A673 (cell line): ENCODE data around the gene SFRP5. TPM values are rescaled to one million over a fixed set of nuclear protein-coding genes. Genes with fewer than 3 reads are reported as not detected.

ENCODE experiments used
- BruUV-seq: library from RNA; stranded (reverse); fragments of 400-500 nt; replicated peaks from 2 replicates; lab custom pipeline; 2021; lab: Mats Ljungman, UMichigan
- CTCF ChIA-PET: fragments of 300-600 bp; sonication (Branson Sonifier 250); formaldehyde crosslinking; loops from one replicate; lab custom pipeline; 2022; ENCODE audit warnings: antibody characterized with exemption; lab: Charles Lee
- POLR2A ChIA-PET: fragments of 300-600 bp; sonication (Branson Sonifier 250); formaldehyde crosslinking; loops from one replicate; lab custom pipeline; 2022; ENCODE audit warnings: antibody characterized with exemption; ENCODE audit not compliant: low non-redundant PET; lab: Charles Lee
- DNase-seq: peaks from one replicate; pipeline ENCODE4 v3.0.0-alpha.2; 2015; ENCODE audit warnings: low spot score
- H3K27ac ChIP-seq: fragments of 200-600 bp; sonication (generic); 2 replicates; pipeline ENCODE4 v1.5.1; 2016; ENCODE audit warnings: mixed run types, low read depth, mild to moderate bottlenecking, mixed read lengths, antibody characterized with exemption, low read length; ENCODE audit not compliant: poor library complexity, severe bottlenecking
- H3K27me3 ChIP-seq: fragments of 200-600 bp; sonication (generic); replicated peaks from 2 replicates; pipeline ENCODE4 v1.6.1; 2017; ENCODE audit warnings: mixed run types, low read depth, mild to moderate bottlenecking, mixed read lengths, antibody characterized with exemption, low read length; ENCODE audit not compliant: insufficient read depth, poor library complexity
- H3K36me3 ChIP-seq: fragments of 200-600 bp; sonication (generic); 2 replicates; pipeline ENCODE4 v1.6.1; 2016; ENCODE audit warnings: mixed run types, mild to moderate bottlenecking, mixed read lengths, antibody characterized with exemption, low read length; ENCODE audit not compliant: insufficient read depth, poor library complexity, severe bottlenecking
- H3K4me1 ChIP-seq: fragments of 200-600 bp; sonication (generic); 2 replicates; pipeline ENCODE4 v1.6.1; 2017; ENCODE audit warnings: mixed run types, mild to moderate bottlenecking, mixed read lengths, antibody characterized with exemption, low read length; ENCODE audit not compliant: insufficient read depth, poor library complexity, severe bottlenecking
- H3K4me3 ChIP-seq: fragments of 200-600 bp; sonication (generic); 2 replicates; pipeline ENCODE4 v1.5.1; 2016; ENCODE audit warnings: low read depth, mixed run types, mild to moderate bottlenecking, mixed read lengths, low read length; ENCODE audit not compliant: poor library complexity, severe bottlenecking
- H3K9me3 ChIP-seq: fragments of 200-600 bp; sonication (generic); 2 replicates; pipeline ENCODE4 v1.6.1; 2016; ENCODE audit warnings: mixed run types, low read depth, mild to moderate bottlenecking, mixed read lengths, antibody characterized with exemption, low read length; ENCODE audit not compliant: poor library complexity, severe bottlenecking
- EZH2 ChIP-seq: fragments of 200-600 bp; sonication (generic); IDR thresholded peaks from 2 replicates; pipeline ENCODE4 v1.6.1; 2017; ENCODE audit warnings: borderline replicate concordance, low read depth, mild to moderate bottlenecking, mixed read lengths, antibody characterized with exemption, low read length; ENCODE audit not compliant: poor library complexity, severe bottlenecking
- intact Hi-C: fragments of 100-400 bp; cut with micrococcal nuclease; formaldehyde crosslinking; loops from one replicate; pipeline ENCODE4 v1.10.0; 2022; ENCODE audit not compliant: unreplicated experiment
- total RNA-seq: library from RNA; stranded (reverse); gene quantifications from 2 replicates; pipeline ENCODE4 v1.2.3, GENCODE V29; 2021
- TF ChIP-seq, protein P1 (sequence below): fragments of 300-800, 200-600 bp; sonication (generic); conservative IDR thresholded peaks from 2 replicates; pipeline ENCODE4 v1.5.1; 2017; ENCODE audit warnings: low read depth, mild to moderate bottlenecking, antibody characterized with exemption, low read length, moderate library complexity, mixed read lengths

Gene SFRP5
- total RNA-seq, 1 experiment from 2014 or later = not detected

DNA sequence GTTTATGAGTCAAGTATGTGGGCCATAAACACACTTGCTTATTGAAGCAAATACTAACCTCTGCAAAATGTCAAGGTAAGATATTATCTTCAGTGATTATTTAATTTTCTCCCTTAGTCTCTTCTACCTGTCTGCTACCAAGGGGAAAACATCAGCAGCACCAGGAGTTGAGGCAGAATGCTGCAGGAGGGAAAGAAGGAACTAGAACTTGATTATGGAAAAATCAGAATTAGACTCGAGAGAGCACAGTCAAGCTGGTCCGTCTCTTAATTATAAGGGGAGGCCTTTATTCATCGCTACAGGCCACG is 39.8 kb downstream of the SFRP5 start:
- Histone ChIP-seq H3K4me1 (no peaks in the 10 kb centered on the region), H3K36me3 (no peaks in the 10 kb centered on the region), H3K9me3 (no peaks in the 10 kb centered on the region), H3K27ac (no peak overlapping the region), H3K27me3 (no peaks in the 10 kb centered on the region), H3K4me3 (no peak overlapping the region)
- intact Hi-C loops = loop anchor here (5.0 kb wide), 1 partner anchor 160 kb away; the partner anchor contains the start of gene ANKRD2
- TF ChIP-seq, protein P1, sequence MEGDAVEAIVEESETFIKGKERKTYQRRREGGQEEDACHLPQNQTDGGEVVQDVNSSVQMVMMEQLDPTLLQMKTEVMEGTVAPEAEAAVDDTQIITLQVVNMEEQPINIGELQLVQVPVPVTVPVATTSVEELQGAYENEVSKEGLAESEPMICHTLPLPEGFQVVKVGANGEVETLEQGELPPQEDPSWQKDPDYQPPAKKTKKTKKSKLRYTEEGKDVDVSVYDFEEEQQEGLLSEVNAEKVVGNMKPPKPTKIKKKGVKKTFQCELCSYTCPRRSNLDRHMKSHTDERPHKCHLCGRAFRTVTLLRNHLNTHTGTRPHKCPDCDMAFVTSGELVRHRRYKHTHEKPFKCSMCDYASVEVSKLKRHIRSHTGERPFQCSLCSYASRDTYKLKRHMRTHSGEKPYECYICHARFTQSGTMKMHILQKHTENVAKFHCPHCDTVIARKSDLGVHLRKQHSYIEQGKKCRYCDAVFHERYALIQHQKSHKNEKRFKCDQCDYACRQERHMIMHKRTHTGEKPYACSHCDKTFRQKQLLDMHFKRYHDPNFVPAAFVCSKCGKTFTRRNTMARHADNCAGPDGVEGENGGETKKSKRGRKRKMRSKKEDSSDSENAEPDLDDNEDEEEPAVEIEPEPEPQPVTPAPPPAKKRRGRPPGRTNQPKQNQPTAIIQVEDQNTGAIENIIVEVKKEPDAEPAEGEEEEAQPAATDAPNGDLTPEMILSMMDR = no peak
- no peak for TF ChIP-seq EZH2
- no peak for DNase-seq
- BruUV-seq = no TSS peak
- ChIA-PET CTCF (interaction anchor here (0.5 to 1.0 kb wide), 3 partner anchors 33 to 288 kb away, joined by 3 to 7 read pairs (median 4); no protein-coding TSS in a partner anchor), POLR2A (no interaction called here)

GRCh38 chr10:97731346-97732051 is 40.3 kb downstream of the SFRP5 start:
- no TSS peak for BruUV-seq
- TF ChIP-seq, protein P1 = peak; percentile 85
- TF ChIP-seq EZH2 = no peak
- Histone ChIP-seq H3K27ac (no peak overlapping the region), H3K4me3 (no peak overlapping the region), H3K4me1 (no peaks in the 10 kb centered on the region), H3K9me3 (no peaks in the 10 kb centered on the region), H3K27me3 (no peaks in the 10 kb centered on the region), H3K36me3 (no peaks in the 10 kb centered on the region)
- DNase-seq = peak; percentile 83
- POLR2A ChIA-PET = interaction anchor here (0.6 kb wide), 1 partner anchor 328 kb away, joined by 13 read pairs; no protein-coding TSS in a partner anchor
- intact Hi-C loops = loop anchor here (1.0 to 5.0 kb wide), 4 partner anchors 22 to 159 kb away; partner anchors contain the start of gene ANKRD2
- CTCF ChIA-PET = interaction anchor here (0.5 to 1.5 kb wide), 3 partner anchors 30 to 55 kb away, joined by 4 to 8 read pairs (median 7); no protein-coding TSS in a partner anchor

GRCh38 chr10:97729014-97729413 is 42.8 kb downstream of the SFRP5 start:
- DNase-seq = no peak
- ChIA-PET POLR2A (no interaction called here), CTCF (no interaction called here)
- H3K9me3 ChIP-seq = no peaks in the 10 kb centered on the region
- no peaks in the 10 kb centered on the region for H3K27me3 ChIP-seq
- TF ChIP-seq EZH2 = no peak
- TF ChIP-seq, protein P1 = no peak
- no peaks in the 10 kb centered on the region for H3K4me1 ChIP-seq
- no peak overlapping the region for H3K4me3 ChIP-seq
- BruUV-seq = no TSS peak
- intact Hi-C loops = no loop called here
- H3K36me3 ChIP-seq = no peaks in the 10 kb centered on the region
- H3K27ac ChIP-seq = no peak overlapping the region
